Astrocyte of the cerebellum (primary cell): Measurements from ENCODE around the gene ATRNL1.
A peak's percentile ranks its signal among the peaks of the same experiment; 100 is the strongest.

Experiments
- DNase-seq: peaks from one replicate; pipeline ENCODE4 v3.0.0-alpha.2; 2011; ENCODE audit warnings: low read depth
- H3K4me3 ChIP-seq: 2 replicates; pipeline ENCODE4 v1.5.1; 2011; ENCODE audit warnings: mild to moderate bottlenecking, low read depth, low read length, moderate library complexity
- in situ Hi-C: cut with HindIII; loops from 2 replicates; pipeline ENCODE4 v1.10.0; 2017; ENCODE audit warnings: low sequenced_read_pairs
- TF ChIP-seq, protein P1 (sequence below): IDR thresholded peaks from 2 replicates; pipeline ENCODE4 v1.5.1; 2012; ENCODE audit warnings: low read length, low read depth, moderate library complexity, mild to moderate bottlenecking; ENCODE audit errors: missing control alignments

Gene ATRNL1

GRCh38 chr10:115854740-115855435 lies 761.7 kb downstream of the ATRNL1 start:
- no peak for DNase-seq
- no peak overlapping the region for H3K4me3 ChIP-seq
- in situ Hi-C loops = no loop called here
- TF ChIP-seq, protein P1, sequence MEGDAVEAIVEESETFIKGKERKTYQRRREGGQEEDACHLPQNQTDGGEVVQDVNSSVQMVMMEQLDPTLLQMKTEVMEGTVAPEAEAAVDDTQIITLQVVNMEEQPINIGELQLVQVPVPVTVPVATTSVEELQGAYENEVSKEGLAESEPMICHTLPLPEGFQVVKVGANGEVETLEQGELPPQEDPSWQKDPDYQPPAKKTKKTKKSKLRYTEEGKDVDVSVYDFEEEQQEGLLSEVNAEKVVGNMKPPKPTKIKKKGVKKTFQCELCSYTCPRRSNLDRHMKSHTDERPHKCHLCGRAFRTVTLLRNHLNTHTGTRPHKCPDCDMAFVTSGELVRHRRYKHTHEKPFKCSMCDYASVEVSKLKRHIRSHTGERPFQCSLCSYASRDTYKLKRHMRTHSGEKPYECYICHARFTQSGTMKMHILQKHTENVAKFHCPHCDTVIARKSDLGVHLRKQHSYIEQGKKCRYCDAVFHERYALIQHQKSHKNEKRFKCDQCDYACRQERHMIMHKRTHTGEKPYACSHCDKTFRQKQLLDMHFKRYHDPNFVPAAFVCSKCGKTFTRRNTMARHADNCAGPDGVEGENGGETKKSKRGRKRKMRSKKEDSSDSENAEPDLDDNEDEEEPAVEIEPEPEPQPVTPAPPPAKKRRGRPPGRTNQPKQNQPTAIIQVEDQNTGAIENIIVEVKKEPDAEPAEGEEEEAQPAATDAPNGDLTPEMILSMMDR = no peak

DNA sequence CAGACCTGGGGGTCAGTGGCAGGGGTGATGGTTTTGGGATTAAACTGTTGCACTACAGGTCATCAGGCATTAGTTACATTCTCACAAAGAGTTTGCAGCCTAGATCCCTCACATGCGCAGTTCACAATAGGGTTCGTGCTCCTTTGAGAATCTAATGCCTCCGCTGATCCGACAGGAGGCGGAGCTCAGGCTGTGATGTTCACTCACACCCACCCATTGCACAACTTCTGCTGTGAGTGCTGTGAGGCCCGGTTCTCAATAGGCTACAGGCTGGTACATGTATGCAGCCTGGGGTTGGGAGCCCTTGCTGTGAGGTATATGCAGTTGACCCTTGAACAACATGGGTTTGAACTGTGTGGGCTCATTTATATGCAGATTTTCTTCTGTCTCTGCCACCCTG lies 763.4 kb downstream of the ATRNL1 start:
- H3K4me3 ChIP-seq = no peak overlapping the region
- in situ Hi-C loops = no loop called here
- TF ChIP-seq, protein P1 = no peak
- no peak for DNase-seq

DNA sequence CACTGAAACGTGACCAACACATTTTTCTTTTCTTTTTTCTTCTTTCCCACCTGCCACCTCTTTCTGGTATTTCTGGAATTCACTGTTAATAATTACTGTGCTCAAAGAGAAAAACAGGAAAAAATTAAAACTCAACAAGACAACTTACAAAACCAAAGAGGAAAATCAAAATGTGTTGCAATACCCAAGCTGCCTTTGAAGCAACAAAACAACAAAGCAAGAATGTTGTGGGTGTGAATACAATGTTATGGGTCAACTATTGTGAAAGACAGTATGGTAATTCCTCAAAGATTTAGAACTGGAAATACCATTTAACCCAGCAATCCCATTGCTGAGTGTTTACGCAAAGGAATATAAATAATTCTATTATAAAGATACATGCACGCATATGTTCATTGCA lies 764.7 kb downstream of the ATRNL1 start:
- TF ChIP-seq, protein P1 = no peak
- no peak overlapping the region for H3K4me3 ChIP-seq
- DNase-seq = no peak
- in situ Hi-C loops = no loop called here

GRCh38 chr10:115860182-115861107 lies 767.3 kb downstream of the ATRNL1 start:
- TF ChIP-seq, protein P1 = no peak
- in situ Hi-C loops = no loop called here

GRCh38 chr10:115861455-115861854 lies 768.3 kb downstream of the ATRNL1 start:
- DNase-seq = no peak
- no peak overlapping the region for H3K4me3 ChIP-seq
- in situ Hi-C loops = no loop called here
- TF ChIP-seq, protein P1 = no peak

More at GRCh38 chr10:115860182-115861107, 767.3 kb downstream of the ATRNL1 start:
- no peak overlapping the region for H3K4me3 ChIP-seq
- DNase-seq = no peak

DNA sequence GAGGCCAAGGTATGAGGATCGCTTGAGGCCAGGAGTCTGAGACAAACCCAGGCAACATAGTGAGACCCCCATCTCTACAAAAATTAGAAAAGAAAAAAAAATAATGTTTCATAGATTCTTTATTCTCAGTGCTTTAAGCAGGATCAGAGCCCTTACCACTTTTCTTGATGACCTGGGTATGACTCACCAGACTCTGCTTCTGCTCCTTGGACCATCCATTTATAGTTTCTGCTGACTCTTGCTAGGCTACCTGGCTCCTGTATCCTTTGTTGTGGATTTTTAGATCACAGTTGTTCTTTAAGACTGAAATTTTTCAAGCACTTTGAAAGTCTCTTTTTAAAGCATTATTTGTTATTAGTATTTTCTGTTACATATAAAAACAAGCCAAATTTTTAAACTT lies 768.7 kb downstream of the ATRNL1 start:
- no peak overlapping the region for H3K4me3 ChIP-seq
- DNase-seq = peak; percentile 5
- TF ChIP-seq, protein P1 = no peak
- in situ Hi-C loops = no loop called here
